B cell (primary cell): ENCODE data around the gene LRRN4. TPM values are rescaled to one million over a fixed set of nuclear protein-coding genes. Genes with fewer than 3 reads are reported as not detected.

ENCODE experiments used
- ATAC-seq: fragments of 200-7000 bp; cut with Tn5 transposase; one replicate; pipeline ENCODE4 v1.10.0; 2021; ENCODE audit warnings: low read depth, mild to moderate bottlenecking, moderate number of reproducible peaks, moderate library complexity
- CTCF ChIA-PET: fragments of 350-600 bp; sonication (Branson Sonifier 250); formaldehyde crosslinking; loops from one replicate; lab custom pipeline; 2021; ENCODE audit warnings: antibody characterized with exemption, inconsistent platforms; lab: Charles Lee
- POLR2A ChIA-PET: fragments of 350-600 bp; sonication (Branson Sonifier 250); formaldehyde crosslinking; loops from one replicate; lab custom pipeline; 2021; ENCODE audit warnings: antibody characterized with exemption; lab: Charles Lee
- DNase-seq: peaks from one replicate; pipeline ENCODE4 v3.0.0; 2013
- H2AFZ ChIP-seq: 2 replicates; pipeline ENCODE4 v1.6.1; 2012; ENCODE audit warnings: mild to moderate bottlenecking, low read depth, low read length; ENCODE audit not compliant: insufficient read depth, poor library complexity, severe bottlenecking
- H3K27ac ChIP-seq, 2 donors: 1 replicate in 1 of 2; 2 replicates in 1 of 2; pipeline ENCODE4 v1.5.1; 2012 to 2013; ENCODE audit warnings: low read length in 2 of 2, mild to moderate bottlenecking in 2 of 2, moderate library complexity in 1 of 2
- H3K27me3 ChIP-seq, 4 experiments: fragments of 200-600 bp in 1 of 4; sonication (generic) in 1 of 4; replicated peaks in 1 of 4; 1 replicate in 2 of 4; 2 replicates in 2 of 4; pipeline versions ENCODE4 v1.6.1 to v1.7.0; 2013 to 2016; ENCODE audit warnings: low read length in 3 of 4, mild to moderate bottlenecking in 2 of 4, mixed read lengths in 1 of 4, moderate library complexity in 1 of 4; ENCODE audit not compliant: insufficient read depth in 4 of 4, control insufficient read depth in 3 of 4; ENCODE audit errors: control extremely low read depth in 1 of 4
- H3K36me3 ChIP-seq, 2 experiments: replicated peaks in 1 of 2; 1 replicate in 1 of 2; 2 replicates in 1 of 2; pipeline versions ENCODE4 v1.6.1 to v1.7.1; 2013; ENCODE audit warnings: low read length in 1 of 2; ENCODE audit not compliant: insufficient read depth in 2 of 2, control insufficient read depth in 1 of 2; ENCODE audit errors: control extremely low read depth in 1 of 2, extremely low read depth in 1 of 2
- H3K4me1 ChIP-seq, 2 donors: fragments of 200-600 bp in 1 of 2; sonication (generic) in 1 of 2; 1 replicate in 1 of 2; 2 replicates in 1 of 2; pipeline versions ENCODE4 v1.5.1 to v1.6.1; 2013 to 2017; ENCODE audit warnings: low read length in 2 of 2; ENCODE audit not compliant: control insufficient read depth in 2 of 2, insufficient read depth in 2 of 2
- H3K4me2 ChIP-seq: replicated peaks from 2 replicates; pipeline ENCODE3; 2012; ENCODE audit warnings: mild to moderate bottlenecking, low read depth, low read length; ENCODE audit not compliant: poor library complexity, severe bottlenecking
- H3K4me3 ChIP-seq, 5 experiments: fragments of 200-600 bp in 1 of 5; sonication (generic) in 1 of 5; 1 replicate in 3 of 5; 2 replicates in 2 of 5; pipeline versions ENCODE4 v1.5.1 to v1.7.0; 2011 to 2016; ENCODE audit warnings: low read length in 4 of 5, mild to moderate bottlenecking in 4 of 5, low read depth in 2 of 5, control low read depth in 1 of 5, moderate library complexity in 1 of 5; ENCODE audit not compliant: insufficient read depth in 1 of 5; ENCODE audit errors: control extremely low read depth in 1 of 5, extremely low read depth in 1 of 5
- H3K79me2 ChIP-seq: fragments of 200-600 bp; sonication (generic); one replicate; pipeline ENCODE4 v1.6.0; 2016; ENCODE audit warnings: low read length; ENCODE audit not compliant: control insufficient read depth, insufficient read depth
- H3K9ac ChIP-seq: fragments of 200-600 bp; sonication (generic); 2 replicates; pipeline ENCODE4 v1.6.1; 2017; ENCODE audit warnings: mild to moderate bottlenecking, low read length, moderate library complexity
- H3K9me3 ChIP-seq, 3 donors: one replicate each; pipeline versions ENCODE4 v1.6.1 to v1.7.1; 2013; ENCODE audit warnings: low read length in 2 of 3; ENCODE audit not compliant: control insufficient read depth in 2 of 3, insufficient read depth in 1 of 3; ENCODE audit errors: control extremely low read depth in 1 of 3
- H4K20me1 ChIP-seq: 2 replicates; pipeline ENCODE4 v1.6.0; 2012; ENCODE audit warnings: mild to moderate bottlenecking, low read length; ENCODE audit not compliant: insufficient read depth, control insufficient read depth, poor library complexity, severe bottlenecking
- H3K27ac Mint-ChIP-seq: one replicate; pipeline ENCODE4 v1.8.0; 2021; ENCODE audit warnings: mixed read lengths
- H3K27me3 Mint-ChIP-seq: one replicate; pipeline ENCODE4 v1.8.0; 2021; ENCODE audit warnings: mixed read lengths
- H3K4me1 Mint-ChIP-seq: one replicate; pipeline ENCODE4 v1.8.0; 2021; ENCODE audit warnings: mixed read lengths
- H3K4me3 Mint-ChIP-seq: one replicate; pipeline ENCODE4 v1.8.0; 2021; ENCODE audit warnings: mixed read lengths
- H3K9me3 Mint-ChIP-seq: one replicate; pipeline ENCODE4 v1.8.0; 2022; ENCODE audit warnings: mixed read lengths; ENCODE audit not compliant: insufficient read depth
- EZH2 ChIP-seq: IDR thresholded peaks from 2 replicates; pipeline ENCODE4 v1.6.1; 2012; ENCODE audit warnings: borderline replicate concordance, low read depth, mild to moderate bottlenecking, moderate library complexity, low read length; ENCODE audit not compliant: insufficient read depth, poor library complexity, severe bottlenecking
- WGBS: methylation state at CpG from one replicate; pipeline ENCODE4 v1.1.5; 2013; ENCODE audit warnings: missing lambda C conversion rate; ENCODE audit not compliant: insufficient coverage; 5-methylcytosine and 5-hydroxymethylcytosine counted together
- intact Hi-C: fragments of 100-400 bp; cut with micrococcal nuclease; formaldehyde crosslinking; loops from one replicate; pipeline ENCODE4 v1.10.0; 2022
- polyA plus RNA-seq: library from polyadenylated mRNA; depleted of rRNA; stranded (reverse); fragments of >200 nt; gene quantifications from 2 replicates; pipeline ENCODE4 v1.2.3, GENCODE V29; 2012
- total RNA-seq, 2 donors: library from RNA; stranded (reverse); fragments of 120-200 nt in 1 of 2; gene quantifications; 1 replicate in 1 of 2; 2 replicates in 1 of 2; pipeline versions ENCODE4 v1.2.3 to v1.2.4, GENCODE V29; 2013 to 2022
- TF ChIP-seq, protein P1 (sequence below): fragments of 200-600 bp; IDR thresholded peaks from one replicate; pipeline ENCODE4 v1.8.0; 2022; ENCODE audit warnings: antibody characterized with exemption, mild to moderate bottlenecking

The LRRN4 gene
- total and polyA plus RNA-seq, 2 donors (not counting 1 experiment from before 2014, with no cell fraction given) = not detected

DNA sequence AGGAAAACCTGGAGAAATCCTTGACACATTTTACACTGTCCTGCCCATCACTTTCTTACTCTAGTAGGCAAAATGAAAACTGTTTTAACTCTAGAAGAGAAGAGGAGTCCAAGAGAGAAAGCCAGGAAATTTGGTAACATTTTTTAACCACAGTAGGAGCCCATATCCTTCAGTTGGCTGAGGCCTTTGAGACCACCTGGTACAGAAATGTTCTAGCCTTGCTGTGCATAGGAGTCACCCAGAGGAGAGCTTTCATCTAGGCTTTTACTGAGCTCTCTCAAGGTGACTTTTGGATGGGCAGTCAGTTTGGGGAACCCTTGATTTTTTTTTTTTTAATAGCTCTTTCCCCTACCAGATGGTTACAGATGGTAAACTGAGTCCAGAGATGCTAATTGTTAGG lies 25.0 kb downstream of the LRRN4 start:
- Histone ChIP-seq H3K79me2 (peaks cover 3% of the 10 kb centered on the region), H3K27me3 (no peaks in the 10 kb centered on the region), H4K20me1 (no peaks in the 10 kb centered on the region), H3K36me3 (peaks cover 7 to 33% of the 10 kb centered on the region in 2 experiments), H3K4me1 (no peaks in the 10 kb centered on the region), H3K9ac (no peak overlapping the region), H3K4me2 (no peak overlapping the region), H3K4me3 (no peak overlapping the region), H3K9me3 (peaks cover 0 to 4% (median 0%) of the 10 kb centered on the region in 3 donors), H2AFZ (no peak overlapping the region), H3K27ac (no peak overlapping the region)
- Mint-ChIP-seq H3K27ac (no peak overlapping the region), H3K9me3 (peaks cover 4% of the 10 kb centered on the region), H3K4me1 (no peaks in the 10 kb centered on the region), H3K4me3 (no peak overlapping the region), H3K27me3 (no peaks in the 10 kb centered on the region)
- POLR2A ChIA-PET = no interaction called here
- DNase-seq = no peak
- TF ChIP-seq, protein P1, sequence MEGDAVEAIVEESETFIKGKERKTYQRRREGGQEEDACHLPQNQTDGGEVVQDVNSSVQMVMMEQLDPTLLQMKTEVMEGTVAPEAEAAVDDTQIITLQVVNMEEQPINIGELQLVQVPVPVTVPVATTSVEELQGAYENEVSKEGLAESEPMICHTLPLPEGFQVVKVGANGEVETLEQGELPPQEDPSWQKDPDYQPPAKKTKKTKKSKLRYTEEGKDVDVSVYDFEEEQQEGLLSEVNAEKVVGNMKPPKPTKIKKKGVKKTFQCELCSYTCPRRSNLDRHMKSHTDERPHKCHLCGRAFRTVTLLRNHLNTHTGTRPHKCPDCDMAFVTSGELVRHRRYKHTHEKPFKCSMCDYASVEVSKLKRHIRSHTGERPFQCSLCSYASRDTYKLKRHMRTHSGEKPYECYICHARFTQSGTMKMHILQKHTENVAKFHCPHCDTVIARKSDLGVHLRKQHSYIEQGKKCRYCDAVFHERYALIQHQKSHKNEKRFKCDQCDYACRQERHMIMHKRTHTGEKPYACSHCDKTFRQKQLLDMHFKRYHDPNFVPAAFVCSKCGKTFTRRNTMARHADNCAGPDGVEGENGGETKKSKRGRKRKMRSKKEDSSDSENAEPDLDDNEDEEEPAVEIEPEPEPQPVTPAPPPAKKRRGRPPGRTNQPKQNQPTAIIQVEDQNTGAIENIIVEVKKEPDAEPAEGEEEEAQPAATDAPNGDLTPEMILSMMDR = no peak
- no peak for TF ChIP-seq EZH2
- ATAC-seq = no peak
- intact Hi-C loops = no loop called here
- CTCF ChIA-PET = no interaction called here

DNA sequence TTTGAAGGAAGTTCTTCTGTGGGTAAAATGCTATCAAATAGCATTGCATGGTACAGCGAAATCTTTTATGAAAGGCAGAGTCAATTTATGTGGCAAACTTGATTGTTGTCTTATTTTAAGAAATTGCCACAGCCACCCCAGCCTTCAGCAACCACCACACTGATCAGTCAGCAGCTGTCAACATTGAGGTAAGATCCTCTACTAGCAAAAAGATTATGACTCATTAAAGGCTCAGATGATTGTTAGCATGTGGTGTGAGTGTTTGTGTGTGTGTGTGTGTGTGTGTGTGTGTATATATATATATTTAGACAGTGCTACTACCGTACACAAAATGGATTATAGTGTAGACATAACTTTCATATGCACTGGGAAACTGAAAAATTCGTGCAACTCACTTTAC lies 27.8 kb downstream of the LRRN4 start:
- Histone ChIP-seq H2AFZ (no peak overlapping the region), H3K36me3 (peaks cover 9 to 27% of the 10 kb centered on the region in 2 experiments), H3K9ac (no peak overlapping the region), H3K4me2 (no peak overlapping the region), H3K27ac (no peak overlapping the region), H3K27me3 (no peaks in the 10 kb centered on the region), H3K4me1 (no peaks in the 10 kb centered on the region), H4K20me1 (no peaks in the 10 kb centered on the region), H3K4me3 (no peak overlapping the region), H3K9me3 (peaks cover 0 to 4% (median 0%) of the 10 kb centered on the region in 3 donors), H3K79me2 (peaks cover 13% of the 10 kb centered on the region)
- Mint-ChIP-seq H3K4me1 (no peaks in the 10 kb centered on the region), H3K4me3 (no peak overlapping the region), H3K27me3 (no peaks in the 10 kb centered on the region), H3K27ac (no peak overlapping the region), H3K9me3 (peaks cover 4% of the 10 kb centered on the region)
- intact Hi-C loops = no loop called here
- ChIA-PET POLR2A (no interaction called here), CTCF (no interaction called here)
- no CpG with 5 or more reads among the region's 3 CpGs for WGBS
- TF ChIP-seq, protein P1 = no peak
- TF ChIP-seq EZH2 = no peak
- ATAC-seq = no peak
- DNase-seq = no peak
